K562 (cell line): ENCODE data around the gene TIGAR. TPM values are rescaled to one million over a fixed set of nuclear protein-coding genes. Genes with fewer than 3 reads are reported as not detected.

Source experiments
- E2F8 ChIP-seq: fragments of 450-650 bp; IDR thresholded peaks from 2 replicates; pipeline ENCODE4 v1.7.1; 2018; ENCODE audit warnings: mild to moderate bottlenecking, low read depth; ENCODE audit not compliant: partially characterized antibody
- HNRNPK ChIP-seq: fragments of 200-400 bp; formaldehyde crosslinking; IDR thresholded peaks from one replicate; pipeline ENCODE4 v1.6.1; 2018; ENCODE audit warnings: mild to moderate bottlenecking, low read depth, low read length; ENCODE audit not compliant: poor library complexity, severe bottlenecking
- MEF2D ChIP-seq: conservative IDR thresholded peaks from 2 replicates; pipeline ENCODE4 v1.6.1; 2016; ENCODE audit warnings: low read depth, missing genetic modification characterization, missing compliant biosample characterization
- TSHZ1 ChIP-seq: fragments of 250-450 bp; sonication (Bioruptor Pico); IDR thresholded peaks from 2 replicates; pipeline ENCODE4 v1.4.0; 2020; ENCODE audit warnings: mild to moderate bottlenecking, moderate library complexity
- U2AF2 ChIP-seq: fragments of 200-400 bp; formaldehyde crosslinking; optimal IDR thresholded peaks from 2 replicates; pipeline ENCODE3; 2017; ENCODE audit warnings: low read depth, mild to moderate bottlenecking, low read length
- polyA plus RNA-seq, 8 experiments: library from polyadenylated mRNA; depleted of rRNA in 4 of 8; stranded (reverse) in 5 of 8; unstranded in 3 of 8; fragments of >200 nt; fragmentation: Nextera tagmentation in 2 of 8; fragmentation: Illumina TruSeq in 1 of 8; extraction: Ambion mirVana in 2 of 8; extraction: Trizol in 1 of 8; gene quantifications; 2 replicates each; pipeline versions ENCODE4 v1.2.1 to v1.2.3, GENCODE V29; 2011 to 2014; ENCODE audit warnings: inconsistent platforms in 1 of 8, missing spikeins in 1 of 8
- total RNA-seq, 7 experiments: library from RNA; depleted of rRNA in 6 of 7; stranded (reverse); fragments of >200 nt in 6 of 7; fragmentation: Illumina TruSeq in 2 of 7; extraction: Trizol in 2 of 7; gene quantifications; 2 replicates each; pipeline versions ENCODE4 v1.2.1 to v1.2.3, GENCODE V29; 2011 to 2021; ENCODE audit warnings: low replicate concordance in 1 of 7

TIGAR gene
- total and polyA plus RNA-seq, 9 of the 15 experiments (the other 6 are each of a cell fraction or from before 2014, with no cell fraction given) = 0.11 to 1.0 (median 0.53) TPM; not detected in 2

- no peak for TF ChIP-seq MEF2D
- TF ChIP-seq U2AF2 = no peak
- no peak for TF ChIP-seq HNRNPK
- no peak for TF ChIP-seq E2F8
- no peak for TF ChIP-seq TSHZ1 (CRISPR knock-in tag)
Measured at GRCh38 chr12:4297617-4298016, 23.4 kb upstream of the TIGAR start (continued).
